H1 (cell line): ENCODE measurements around the gene CBFB. TPM values are rescaled to one million over a fixed set of nuclear protein-coding genes. Genes with fewer than 3 reads are reported as not detected.

Experiments used
- CTCF ChIA-PET: fragments of 300-600 bp; sonication (Branson Sonifier 250); formaldehyde crosslinking; loops from one replicate; lab custom pipeline; 2021; ENCODE audit not compliant: partially characterized antibody; lab: Charles Lee
- POLR2A ChIA-PET: fragments of 300-600 bp; sonication (Branson Sonifier 250); formaldehyde crosslinking; loops from one replicate; lab custom pipeline; 2021; ENCODE audit warnings: inconsistent platforms; ENCODE audit not compliant: partially characterized antibody; lab: Charles Lee
- DNase-seq, 2 experiments: peaks; one replicate each; pipeline versions ENCODE4 v3.0.0 to v3.0.0-alpha.2; 2010 to 2022; ENCODE audit warnings: low spot score in 2 of 2, low read depth in 1 of 2, mixed read lengths in 1 of 2
- FAIRE-seq: peaks from 2 replicates; lab custom pipeline; 2011; peaks lifted over from hg19 to GRCh38; lab: Jason Lieb, UNC
- H2AFZ ChIP-seq: 2 replicates; pipeline ENCODE4 v1.8.1; 2012; ENCODE audit warnings: low read length, inconsistent platforms
- H2AK5ac ChIP-seq: 2 replicates; pipeline ENCODE4 v1.6.1; 2013; ENCODE audit warnings: low read depth, low read length
- H2BK120ac ChIP-seq: replicated peaks from 2 replicates; pipeline ENCODE3; 2013; ENCODE audit warnings: low read depth, low read length, inconsistent platforms
- H2BK12ac ChIP-seq: 2 replicates; pipeline ENCODE4 v1.6.1; 2013; ENCODE audit warnings: low read depth, low read length
- H2BK15ac ChIP-seq: 2 replicates; pipeline ENCODE4 v1.6.1; 2013; ENCODE audit warnings: low read length
- H2BK20ac ChIP-seq: 2 replicates; pipeline ENCODE4 v1.6.1; 2013; ENCODE audit warnings: low read length
- H2BK5ac ChIP-seq: 2 replicates; pipeline ENCODE4 v1.6.1; 2013; ENCODE audit warnings: low read depth, low read length
- H3K14ac ChIP-seq: 2 replicates; pipeline ENCODE4 v1.6.1; 2013; ENCODE audit warnings: inconsistent platforms; ENCODE audit not compliant: insufficient read length
- H3K18ac ChIP-seq: 2 replicates; pipeline ENCODE4 v1.6.1; 2013; ENCODE audit warnings: low read length; ENCODE audit errors: extremely low read depth
- H3K23ac ChIP-seq: 2 replicates; pipeline ENCODE4 v1.6.1; 2013; ENCODE audit warnings: inconsistent platforms; ENCODE audit not compliant: insufficient read length
- H3K23me2 ChIP-seq: 2 replicates; pipeline ENCODE4 v1.6.1; 2013; ENCODE audit warnings: low read depth, low read length
- H3K27ac ChIP-seq: 2 replicates; pipeline ENCODE4 v1.6.1; 2011; ENCODE audit warnings: low read depth, low read length, inconsistent platforms
- H3K27me3 ChIP-seq, 4 experiments: replicated peaks in 1 of 4; 1 replicate in 1 of 4; 2 replicates in 3 of 4; pipeline versions ENCODE4 v1.6.1 to v1.8.1; 2011 to 2013; ENCODE audit warnings: low read length in 3 of 4, mild to moderate bottlenecking in 3 of 4, inconsistent platforms in 2 of 4, mixed read lengths in 2 of 4, moderate library complexity in 1 of 4; ENCODE audit not compliant: control insufficient read depth in 3 of 4, insufficient read depth in 3 of 4; ENCODE audit errors: extremely low read depth in 1 of 4
- H3K36me3 ChIP-seq, 4 experiments: 2 replicates each; pipeline versions ENCODE4 v1.6.1 to v1.8.1; 2011 to 2013; ENCODE audit warnings: mild to moderate bottlenecking in 4 of 4, low read length in 3 of 4, moderate library complexity in 2 of 4, control low read depth in 1 of 4, inconsistent platforms in 1 of 4; ENCODE audit not compliant: insufficient read depth in 4 of 4, control insufficient read depth in 2 of 4
- H3K4ac ChIP-seq: replicated peaks from 2 replicates; pipeline ENCODE3; 2013; ENCODE audit warnings: low read length, low read depth, mixed read lengths, inconsistent platforms; ENCODE audit not compliant: insufficient read length
- H3K4me1 ChIP-seq, 4 experiments: replicated peaks in 1 of 4; 1 replicate in 1 of 4; 2 replicates in 3 of 4; pipeline versions ENCODE4 v1.6.1 to v1.8.1; 2011 to 2013; ENCODE audit warnings: low read length in 3 of 4, inconsistent platforms in 2 of 4, mixed read lengths in 1 of 4; ENCODE audit not compliant: insufficient read depth in 4 of 4, control insufficient read depth in 3 of 4
- H3K4me2 ChIP-seq, 2 experiments: 2 replicates each; pipeline versions ENCODE4 v1.6.1 to v1.8.1; 2011 to 2013; ENCODE audit warnings: low read depth in 2 of 2, low read length in 2 of 2, control low read depth in 1 of 2, inconsistent platforms in 1 of 2, mild to moderate bottlenecking in 1 of 2; ENCODE audit not compliant: insufficient read depth in 1 of 2
- H3K4me3 ChIP-seq, 4 experiments: fragments of 200-600, 300-600 bp in 1 of 4; sonication (generic), shearing (Covaris generic), sonication (Bioruptor Twin) in 1 of 4; 2 replicates each; pipeline versions ENCODE4 v1.5.1 to v1.8.1; 2011 to 2016; ENCODE audit warnings: low read length in 4 of 4, low read depth in 3 of 4, control low read depth in 2 of 4, inconsistent platforms in 2 of 4, mild to moderate bottlenecking in 2 of 4, mixed read lengths in 1 of 4, moderate library complexity in 1 of 4; ENCODE audit not compliant: insufficient read depth in 2 of 4; ENCODE audit errors: extremely low read depth in 1 of 4
- H3K56ac ChIP-seq: replicated peaks from 2 replicates; pipeline ENCODE3; 2013; ENCODE audit warnings: low read depth, mild to moderate bottlenecking, mixed read lengths, low read length, inconsistent platforms; ENCODE audit not compliant: insufficient read length
- H3K79me1 ChIP-seq: 2 replicates; pipeline ENCODE4 v1.6.1; 2013; ENCODE audit warnings: low read depth, low read length, control low read depth
- H3K79me2 ChIP-seq, 2 experiments: 2 replicates each; pipeline versions ENCODE4 v1.6.1 to v1.8.1; 2012 to 2013; ENCODE audit warnings: low read length in 2 of 2, mild to moderate bottlenecking in 2 of 2, inconsistent platforms in 1 of 2; ENCODE audit not compliant: insufficient read depth in 2 of 2, control insufficient read depth in 1 of 2
- H3K9ac ChIP-seq, 4 experiments: replicated peaks in 1 of 4; 1 replicate in 1 of 4; 2 replicates in 3 of 4; pipeline versions ENCODE4 v1.6.1 to v1.8.1; 2011 to 2013; ENCODE audit warnings: low read depth in 3 of 4, low read length in 3 of 4, control low read depth in 2 of 4, mild to moderate bottlenecking in 2 of 4, moderate library complexity in 2 of 4, inconsistent platforms in 1 of 4; ENCODE audit errors: extremely low read depth in 1 of 4
- H3K9me3 ChIP-seq, 2 experiments: 2 replicates each; pipeline versions ENCODE4 v1.6.1 to v1.8.1; 2012 to 2013; ENCODE audit warnings: mild to moderate bottlenecking in 2 of 2, moderate library complexity in 2 of 2, control low read depth in 1 of 2, inconsistent platforms in 1 of 2, low read depth in 1 of 2, low read length in 1 of 2, mixed read lengths in 1 of 2; ENCODE audit not compliant: insufficient read depth in 2 of 2
- H4K20me1 ChIP-seq, 2 experiments: replicated peaks in 1 of 2; 2 replicates each; pipeline versions ENCODE3 to v1.8.1; 2011 to 2013; ENCODE audit warnings: inconsistent platforms in 2 of 2, low read length in 2 of 2, mild to moderate bottlenecking in 1 of 2; ENCODE audit not compliant: insufficient read depth in 2 of 2, control insufficient read depth in 1 of 2
- H4K5ac ChIP-seq: 2 replicates; pipeline ENCODE4 v1.6.1; 2013; ENCODE audit warnings: low read length, low read depth, mixed read lengths, inconsistent platforms; ENCODE audit not compliant: insufficient read length
- H4K8ac ChIP-seq: 2 replicates; pipeline ENCODE4 v1.8.0; 2013; ENCODE audit warnings: mild to moderate bottlenecking, moderate library complexity, low read length, inconsistent platforms; ENCODE audit not compliant: insufficient read depth; ENCODE audit errors: extremely low read depth
- H4K91ac ChIP-seq: replicated peaks from 2 replicates; pipeline ENCODE3; 2013; ENCODE audit warnings: low read length, mixed read lengths, inconsistent platforms; ENCODE audit not compliant: insufficient read length
- BACH1 ChIP-seq: IDR thresholded peaks from 2 replicates; pipeline ENCODE4 v1.6.1; 2012; ENCODE audit warnings: low read length, improper control_type of control experiment
- CEBPB ChIP-seq: IDR thresholded peaks from 2 replicates; pipeline ENCODE4 v1.6.1; 2012; ENCODE audit warnings: low read depth, low read length
- GABPA ChIP-seq: IDR thresholded peaks from 2 replicates; pipeline ENCODE4 v1.6.1; 2011; ENCODE audit warnings: mild to moderate bottlenecking, low read length, moderate library complexity, borderline replicate concordance; ENCODE audit not compliant: insufficient read depth
- GTF2F1 ChIP-seq: IDR thresholded peaks from 2 replicates; pipeline ENCODE4 v1.6.1; 2012; ENCODE audit warnings: low read depth, low read length, improper control_type of control experiment, borderline replicate concordance
- POLR2A ChIP-seq, 2 experiments: IDR thresholded peaks; 1 replicate in 1 of 2; 2 replicates in 1 of 2; pipeline ENCODE4 v1.6.1; 2011; ENCODE audit warnings: low read depth in 2 of 2, low read length in 2 of 2, mild to moderate bottlenecking in 2 of 2; ENCODE audit errors: control extremely low read depth in 1 of 2
- TCF12 ChIP-seq: IDR thresholded peaks from 2 replicates; pipeline ENCODE4 v1.6.1; 2011; ENCODE audit warnings: low read depth, mild to moderate bottlenecking, low read length
- WGBS, 2 experiments: shearing (Covaris generic) in 1 of 2; methylation state at CpG; one replicate each; pipeline versions ENCODE4 v1.1.6 to v1.1.7; 2013 to 2015; ENCODE audit warnings: low lambda C conversion rate in 2 of 2, mixed read lengths in 2 of 2, inconsistent platforms in 1 of 2, low coverage in 1 of 2, missing lambda C conversion rate in 1 of 2; ENCODE audit not compliant: insufficient replicate concordance in 2 of 2, insufficient coverage in 1 of 2, insufficient read length in 1 of 2; ENCODE audit errors: extremely low coverage in 1 of 2, missing lambda C conversion rate in 1 of 2; 5-methylcytosine and 5-hydroxymethylcytosine counted together
- polyA plus RNA-seq, 7 experiments: library from polyadenylated mRNA; depleted of rRNA in 3 of 7; stranded (reverse) in 5 of 7; unstranded in 2 of 7; fragments of >200 nt in 5 of 7; fragments of 200-250 nt in 2 of 7; gene quantifications; 1 replicate in 5 of 7; 2 replicates in 1 of 7; 4 replicates in 1 of 7; pipeline versions ENCODE4 v1.2.1 to v1.2.3, GENCODE V29; 2011 to 2013; ENCODE audit warnings: missing spikeins in 2 of 7, mixed read lengths in 2 of 7
- total RNA-seq: library from RNA; stranded (reverse); fragmentation: NEBNext Ultra II Directional; extraction: Animal tissue kit (Norgen Biotek cat#: 25700); gene quantifications from 2 replicates; pipeline ENCODE4 v1.2.1, GENCODE V29; 2021

Gene CBFB
- total and polyA plus RNA-seq, 2 of the 8 experiments (the other 6 are each of a cell fraction or from before 2014, with no cell fraction given) = 11.5 to 31.6 TPM

DNA sequence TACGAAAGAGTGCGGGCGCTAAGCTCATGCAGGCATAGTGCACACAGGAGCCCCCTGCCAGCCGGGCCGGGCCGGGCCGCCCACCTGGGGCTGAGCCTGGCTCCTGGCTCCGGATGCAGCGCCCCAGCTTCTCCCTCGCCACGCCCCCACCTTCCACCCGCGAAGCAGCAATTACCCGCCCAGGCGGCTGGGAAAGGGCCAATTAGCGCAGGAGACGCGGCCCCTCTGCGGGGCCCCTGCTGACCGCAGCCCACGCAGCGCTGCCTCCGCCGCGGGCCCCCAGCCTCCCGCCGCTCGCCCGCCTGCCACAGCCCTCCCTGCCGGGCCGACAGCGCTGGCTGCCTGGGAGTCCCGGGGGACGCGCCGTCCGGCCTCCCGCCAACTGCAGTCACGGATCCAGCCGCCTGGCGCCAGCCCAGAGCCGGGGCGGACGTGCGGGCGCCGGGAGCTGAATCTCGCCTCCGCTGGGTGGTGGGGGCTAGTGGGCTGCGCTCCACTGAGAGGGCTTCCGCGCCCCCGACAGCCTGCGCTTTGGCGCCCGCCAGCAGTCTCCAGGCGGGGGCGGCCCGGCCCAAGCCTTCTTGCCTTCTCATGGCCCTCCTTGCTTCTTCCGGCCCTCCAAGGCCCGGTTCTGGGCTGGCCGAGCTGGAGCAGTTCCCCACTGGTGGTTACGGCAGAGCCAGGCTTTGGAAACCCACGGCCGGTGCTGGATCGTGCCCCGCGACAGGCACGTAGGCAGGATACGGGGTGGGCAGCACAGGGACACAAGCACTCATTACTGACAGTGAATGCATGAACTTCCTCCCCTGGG lies 14.9 kb upstream of the CBFB start:
- Histone ChIP-seq H3K23me2 (peaks cover 11% of the 10 kb centered on the region; the same call in 1 of the 2 replicates), H3K4me1 (peaks cover 0 to 6% (median 4%) of the 10 kb centered on the region in 4 experiments; a peak in 4 of 7 replicates), H3K79me1 (no peaks in the 10 kb centered on the region), H2AK5ac (no peak overlapping the region), H3K27me3 (peaks cover 16 to 37% (median 29%) of the 10 kb centered on the region in 4 experiments), H4K20me1 (no peaks in the 10 kb centered on the region), H3K14ac (no peak overlapping the region), H2BK5ac (no peak overlapping the region; the same call in 1 of the 2 replicates), H2BK15ac (no peak overlapping the region; the same call in 1 of the 2 replicates), H4K91ac (no peak overlapping the region), H2BK120ac (no peak overlapping the region), H3K27ac (no peak overlapping the region), H3K9ac (no peak overlapping the region), H4K5ac (no peak overlapping the region), H2BK20ac (no peak overlapping the region), H3K23ac (no peak overlapping the region), H2BK12ac (no peak overlapping the region; the same call in 1 of the 2 replicates), H3K9me3 (no peaks in the 10 kb centered on the region), H3K4me3 (peak overlapping the region; percentile 21 to 61 (median 40)), H3K56ac (no peak overlapping the region), H3K18ac (no peak overlapping the region), H3K4me2 (peak overlapping the region; percentile 62 to 77), H3K4ac (no peak overlapping the region), H3K36me3 (no peaks in the 10 kb centered on the region), H2AFZ (no peak overlapping the region), H4K8ac (peak overlapping the region; percentile 45), H3K79me2 (no peaks in the 10 kb centered on the region)
- CTCF ChIA-PET = interaction anchor here (0.7 to 10.2 kb wide), 32 partner anchors 8 to 272 kb away, joined by 3 to 89 read pairs (median 4); partner anchors contain the start of genes CES3, ELMO3 and NOL3
- FAIRE-seq = no peak
- WGBS, 2 experiments = 8% methylated on average over 49 of the region's 70 CpGs; no CpG with 5 or more reads in 1 of the 2 experiments
- POLR2A ChIA-PET = interaction anchor here (1.3 to 1.4 kb wide), 3 partner anchors 11 to 88 kb away, joined by 4 read pairs; no protein-coding TSS in a partner anchor
- DNase-seq = peak in 1 of 2 experiments; percentile 74
- TF ChIP-seq BACH1 (no peak), GTF2F1 (no peak), POLR2A (IDR thresholded peaks at IDR 0.05; ENCODE audit: control extremely low read depth in 1 of 2, low read depth in 2 of 2, low read length in 2 of 2) (no peak), TCF12 (no peak), GABPA (0 out of 2 replicates have a peak, but pooled peaks have one; percentile 8), CEBPB (no peak)
